Measurements from ENCODE around the gene CSMD2. TPM values are rescaled to one million over a fixed set of nuclear protein-coding genes. Genes with fewer than 3 reads are reported as not detected.

Gene CSMD2
- total RNA-seq, 1 experiment from 2014 or later, result 0.22 TPM

DNA sequence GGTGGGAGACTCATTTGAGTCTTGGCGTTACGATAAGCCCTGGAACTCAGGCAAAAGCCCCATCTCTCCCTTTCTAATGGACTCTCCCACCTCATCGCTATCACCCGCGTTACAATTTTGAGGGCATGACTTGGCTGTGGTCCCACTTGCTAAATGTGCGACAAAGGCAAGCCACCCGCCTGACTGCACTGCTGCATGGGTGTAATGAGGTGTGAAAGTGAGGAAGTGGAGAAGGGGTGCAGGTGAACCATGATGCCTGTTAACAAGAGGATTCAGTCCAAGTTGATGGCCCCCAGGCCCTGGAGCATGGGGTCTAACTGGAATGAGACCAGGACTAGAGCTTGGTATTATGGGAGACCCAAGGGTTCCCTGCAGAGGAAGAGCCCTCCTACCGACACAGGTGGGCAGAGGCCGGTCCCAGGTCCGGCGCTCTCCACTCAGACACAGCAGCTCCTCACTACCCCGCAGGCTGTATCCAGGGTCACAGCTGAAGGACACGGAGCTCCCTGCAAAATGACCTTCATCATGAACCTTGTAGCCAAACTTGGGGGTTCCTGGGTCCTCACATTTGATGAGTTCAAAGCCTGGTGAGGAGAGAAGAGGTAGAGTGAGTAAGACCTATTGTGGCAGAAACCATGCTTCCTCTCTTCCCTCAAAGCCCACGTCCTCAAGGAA lies 466.5 kb downstream of the CSMD2 start:
- DNase-seq (ENCODE audit: low read depth, low spot score) (no peak), ATAC-seq (no peak)
- no peaks in the 10 kb centered on the region for H3K36me3 ChIP-seq (ENCODE audit: control insufficient read depth in 1 of 2, insufficient read depth in 2 of 2, low read length in 2 of 2)
- H3K9me2 ChIP-seq (ENCODE audit: insufficient read depth), result no peaks in the 10 kb centered on the region
- no peak overlapping the region for H3K4me3 ChIP-seq (replicated peaks in 1 of 2; ENCODE audit: low read depth in 1 of 2, low read length in 2 of 2)
- ChIA-PET CTCF (no interaction called here), POLR2A (no interaction called here), RAD21 (ENCODE audit: low non-redundant PET in 1 of 2, low total read pairs in 2 of 2, uncharacterized antibody in 2 of 2, unreplicated experiment in 2 of 2) (no interaction called here)
- H4K20me1 ChIP-seq (ENCODE audit: insufficient read depth), result no peaks in the 10 kb centered on the region
- H3K9ac ChIP-seq (ENCODE audit: low read length), result no peak overlapping the region
- no peak overlapping the region for H2AFZ ChIP-seq (ENCODE audit: low read depth, low read length, poor library complexity, severe bottlenecking)
- intact Hi-C loops (cut with micrococcal nuclease), result no loop called here
- no peak overlapping the region for H3K27ac ChIP-seq (ENCODE audit: low read depth, low read length)
- TF ChIP-seq ZNF274 (IDR thresholded peaks at IDR 0.05; ENCODE audit: low read depth, low read length), result no peak
- no peak for TF ChIP-seq SRF (IDR thresholded peaks at IDR 0.05; ENCODE audit: low read depth)
- TF ChIP-seq ATF3 (IDR thresholded peaks at IDR 0.05), result no peak
- TF ChIP-seq SP1 (IDR thresholded peaks at IDR 0.05; ENCODE audit: low read depth), result no peak
- TF ChIP-seq ZBTB33 (IDR thresholded peaks at IDR 0.05; ENCODE audit: extremely low read depth, insufficient replicate concordance, low read length), result no peak
- TF ChIP-seq FOSL1 (IDR thresholded peaks at IDR 0.05; ENCODE audit: low read depth), result no peak
- no peak for TF ChIP-seq JUND (IDR thresholded peaks at IDR 0.05)
- no peak for TF ChIP-seq YY1 (IDR thresholded peaks at IDR 0.05; ENCODE audit: extremely low read depth, insufficient replicate concordance, low read depth, low read length)
- no peak for TF ChIP-seq EGR1 (IDR thresholded peaks at IDR 0.05; ENCODE audit: low read depth)
- TF ChIP-seq SIN3A (IDR thresholded peaks at IDR 0.05; ENCODE audit: low read depth), result no peak
- TF ChIP-seq CBX3 (IDR thresholded peaks at IDR 0.05; ENCODE audit: low read depth), result no peak
- H3K4me2 ChIP-seq (ENCODE audit: low read length), result no peak overlapping the region
- H3K27me3 ChIP-seq (ENCODE audit: insufficient read depth, low read length), result peaks cover 57% of the 10 kb centered on the region
- H3K4me1 ChIP-seq (ENCODE audit: control insufficient read depth in 1 of 2, insufficient read depth in 2 of 2, low read length in 2 of 2), result no peaks in the 10 kb centered on the region
- no TSS peak for BruUV-seq (replicated peaks)
- no peaks in the 10 kb centered on the region for H3K79me2 ChIP-seq (ENCODE audit: insufficient read depth, low read length)
- no peaks in the 10 kb centered on the region for H3K9me3 ChIP-seq (ENCODE audit: control insufficient read depth in 1 of 2, insufficient read depth in 1 of 2, low read depth in 1 of 2, low read length in 2 of 2)
